ENCODE data around the gene JAZF1. TPM values are rescaled to one million over a fixed set of nuclear protein-coding genes. Genes with fewer than 3 reads are reported as not detected.

JAZF1 gene
- total RNA-seq, 1 donor from 2014 or later, result 3.9 TPM

DNA sequence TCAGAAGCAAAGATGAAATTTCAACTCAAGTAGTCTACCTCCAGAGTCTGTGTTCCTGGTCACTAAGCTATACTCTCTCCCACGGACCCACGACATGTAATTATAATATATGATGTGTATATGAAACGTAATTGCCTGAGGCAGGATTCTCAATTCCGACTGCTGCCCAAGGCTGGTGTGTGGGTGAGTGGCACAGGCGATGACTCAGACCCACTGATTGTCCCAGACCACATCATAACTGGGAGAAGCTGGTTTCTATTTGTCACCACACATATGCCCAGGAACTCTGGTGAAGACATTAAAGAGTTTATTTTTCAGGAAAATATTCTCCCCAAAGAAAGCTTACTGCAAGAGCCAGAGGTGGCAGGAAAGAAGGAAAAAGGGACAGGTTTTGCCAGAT, 219.3 kb downstream of the JAZF1 start:
- no peak for DNase-seq (ENCODE audit: low spot score)
- Mint-ChIP-seq H3K9me3 (no peaks in the 10 kb centered on the region), H3K36me3 (ENCODE audit: low read depth) (no peaks in the 10 kb centered on the region), H3K27me3 (ENCODE audit: low read depth) (peaks cover 37% of the 10 kb centered on the region), H3K4me3 (ENCODE audit: low read depth) (no peak overlapping the region), H3K27ac (no peak overlapping the region), H3K4me1 (ENCODE audit: low read depth) (no peaks in the 10 kb centered on the region)
- intact Hi-C loops (cut with micrococcal nuclease), result no loop called here

DNA sequence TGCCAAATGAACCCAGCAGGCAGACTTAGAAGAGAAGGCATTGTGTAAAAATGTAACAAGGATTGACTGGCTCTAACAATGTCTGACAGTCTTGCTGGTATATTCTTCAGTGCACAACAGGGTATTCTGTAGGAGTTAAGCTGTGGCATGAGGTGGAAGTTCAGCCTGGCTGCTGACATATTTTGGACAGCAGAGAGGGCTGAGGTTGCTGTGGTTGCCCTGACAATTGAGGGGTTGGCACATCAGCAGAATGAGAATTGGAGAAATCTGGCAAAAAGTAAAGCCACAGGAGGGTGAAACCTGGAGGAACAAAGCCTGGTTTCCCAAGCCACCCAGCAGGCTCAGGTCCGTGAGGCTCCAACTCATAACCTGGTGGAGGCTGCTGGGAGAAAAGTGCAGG, 220.2 kb downstream of the JAZF1 start:
- no peak for DNase-seq (ENCODE audit: low spot score)
- no peak overlapping the region for H3K4me3 Mint-ChIP-seq (ENCODE audit: low read depth)

DNA sequence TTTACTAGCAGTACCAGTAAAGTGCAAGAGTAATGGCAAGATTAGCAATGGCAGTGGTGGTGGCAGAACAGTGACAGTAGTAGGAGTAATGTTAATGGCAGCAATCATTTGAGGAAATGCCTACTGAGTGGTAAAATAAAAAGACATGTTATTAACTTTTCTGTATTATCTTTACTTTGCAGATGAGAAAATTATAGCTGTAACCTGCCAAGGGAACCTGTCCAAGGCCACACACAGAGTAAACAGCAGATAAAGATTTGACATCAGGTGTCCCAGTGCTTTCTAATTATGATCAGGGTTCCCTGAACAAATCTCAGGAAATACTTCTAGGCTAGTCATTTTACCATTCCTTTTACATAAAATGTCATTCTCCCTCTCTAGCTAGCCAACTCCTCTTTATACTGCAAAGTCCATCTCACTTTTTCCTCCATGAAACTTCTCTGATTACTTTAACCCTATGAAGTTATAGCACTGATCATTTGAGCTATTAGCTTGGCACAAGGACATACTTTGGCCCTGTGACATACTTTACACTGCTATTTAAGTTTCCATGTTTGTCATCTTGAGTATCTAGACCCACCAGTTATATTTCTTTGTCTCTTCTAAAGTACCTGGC, 221.6 kb downstream of the JAZF1 start:
- no peak for DNase-seq (ENCODE audit: low spot score)
- H3K4me3 Mint-ChIP-seq (ENCODE audit: low read depth), result no peak overlapping the region
- no peaks in the 10 kb centered on the region for H3K9me3 Mint-ChIP-seq
- H3K4me1 Mint-ChIP-seq (ENCODE audit: low read depth), result no peaks in the 10 kb centered on the region
- peaks cover 20% of the 10 kb centered on the region for H3K27me3 Mint-ChIP-seq (ENCODE audit: low read depth)
- no peak overlapping the region for H3K27ac Mint-ChIP-seq
- intact Hi-C loops (cut with micrococcal nuclease), result no loop called here
- H3K36me3 Mint-ChIP-seq (ENCODE audit: low read depth), result no peaks in the 10 kb centered on the region

More for the DNA sequence above, 220.2 kb downstream of the JAZF1 start:
- peaks cover 30% of the 10 kb centered on the region for H3K27me3 Mint-ChIP-seq (ENCODE audit: low read depth)
- H3K27ac Mint-ChIP-seq, result no peak overlapping the region
- intact Hi-C loops (cut with micrococcal nuclease), result no loop called here
- H3K36me3 Mint-ChIP-seq (ENCODE audit: low read depth), result no peaks in the 10 kb centered on the region
- no peaks in the 10 kb centered on the region for H3K9me3 Mint-ChIP-seq
- no peaks in the 10 kb centered on the region for H3K4me1 Mint-ChIP-seq (ENCODE audit: low read depth)

DNA sequence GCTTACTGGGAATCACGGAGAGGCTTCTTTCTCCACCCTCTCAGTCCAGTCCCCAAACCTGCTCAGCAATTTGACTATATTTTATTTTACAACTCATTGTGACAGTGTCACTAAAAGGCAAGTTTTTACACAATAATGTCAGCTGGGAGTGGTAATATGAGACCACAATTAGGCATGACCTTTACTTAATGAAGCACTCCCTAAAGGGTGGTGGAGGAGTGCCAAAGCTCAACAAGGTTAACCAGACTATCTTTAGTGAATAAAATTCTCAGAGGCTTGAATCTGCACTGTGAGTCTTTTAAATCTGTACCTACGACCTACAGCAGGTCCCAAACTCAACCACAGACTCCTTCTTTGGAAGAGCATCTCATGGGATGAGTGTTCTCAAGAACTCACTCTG, 225.0 kb downstream of the JAZF1 start:
- Mint-ChIP-seq H3K9me3 (no peaks in the 10 kb centered on the region), H3K27ac (no peak overlapping the region), H3K27me3 (ENCODE audit: low read depth) (peaks cover 11% of the 10 kb centered on the region), H3K4me1 (ENCODE audit: low read depth) (no peaks in the 10 kb centered on the region), H3K4me3 (ENCODE audit: low read depth) (no peak overlapping the region), H3K36me3 (ENCODE audit: low read depth) (no peaks in the 10 kb centered on the region)
- intact Hi-C loops (cut with micrococcal nuclease), result no loop called here
- no peak for DNase-seq (ENCODE audit: low spot score)

DNA sequence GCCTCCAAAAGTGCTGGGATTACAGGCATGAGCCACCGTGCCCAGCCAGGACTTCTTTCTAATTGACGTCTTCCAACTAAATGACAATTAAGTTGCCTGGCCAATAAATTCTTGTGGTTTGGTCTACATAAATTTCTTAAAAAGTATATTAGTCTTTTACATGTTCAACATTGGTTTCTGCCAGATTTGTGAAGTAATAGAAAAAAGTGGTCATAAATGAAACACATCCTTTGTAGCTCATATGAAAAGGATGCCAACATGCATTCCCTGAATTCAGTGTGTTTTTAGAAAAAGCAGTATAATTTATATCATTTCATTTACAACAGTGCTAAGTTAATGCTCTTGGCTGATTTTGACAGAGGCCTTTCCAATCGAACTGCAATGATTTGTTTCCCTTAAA, 225.6 kb downstream of the JAZF1 start:
- H3K36me3 Mint-ChIP-seq (ENCODE audit: low read depth), result no peaks in the 10 kb centered on the region
- H3K4me1 Mint-ChIP-seq (ENCODE audit: low read depth), result no peaks in the 10 kb centered on the region
- no peak overlapping the region for H3K4me3 Mint-ChIP-seq (ENCODE audit: low read depth)
- no peaks in the 10 kb centered on the region for H3K9me3 Mint-ChIP-seq
- intact Hi-C loops (cut with micrococcal nuclease), result no loop called here
- H3K27ac Mint-ChIP-seq, result no peak overlapping the region
- no peak for DNase-seq (ENCODE audit: low spot score)
- H3K27me3 Mint-ChIP-seq (ENCODE audit: low read depth), result peaks cover 8% of the 10 kb centered on the region

DNA sequence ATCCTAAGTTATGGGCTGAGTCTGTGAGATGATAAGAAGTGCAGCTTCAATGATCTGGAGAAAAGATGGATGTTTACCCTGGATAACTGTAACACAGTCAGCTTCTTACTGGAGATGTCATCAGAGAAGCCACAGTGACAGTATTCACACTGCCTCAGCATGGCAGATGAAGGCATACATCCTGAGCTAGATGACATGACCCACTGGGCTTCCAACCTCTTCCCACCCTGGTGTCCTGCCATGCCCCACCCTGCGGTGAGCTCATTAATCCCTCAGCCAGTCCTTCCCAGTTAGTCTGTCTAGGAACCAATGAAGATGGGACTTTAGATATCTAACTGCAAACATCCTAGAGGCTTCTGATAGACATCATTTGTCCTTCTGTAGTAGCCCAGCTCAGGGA, 226.8 kb downstream of the JAZF1 start:
- Mint-ChIP-seq H3K9me3 (no peaks in the 10 kb centered on the region), H3K4me1 (ENCODE audit: low read depth) (no peaks in the 10 kb centered on the region), H3K27me3 (ENCODE audit: low read depth) (peaks cover 9% of the 10 kb centered on the region), H3K27ac (no peak overlapping the region), H3K4me3 (ENCODE audit: low read depth) (no peak overlapping the region), H3K36me3 (ENCODE audit: low read depth) (no peaks in the 10 kb centered on the region)
- DNase-seq (ENCODE audit: low spot score), result no peak
- intact Hi-C loops (cut with micrococcal nuclease), result no loop called here

DNA sequence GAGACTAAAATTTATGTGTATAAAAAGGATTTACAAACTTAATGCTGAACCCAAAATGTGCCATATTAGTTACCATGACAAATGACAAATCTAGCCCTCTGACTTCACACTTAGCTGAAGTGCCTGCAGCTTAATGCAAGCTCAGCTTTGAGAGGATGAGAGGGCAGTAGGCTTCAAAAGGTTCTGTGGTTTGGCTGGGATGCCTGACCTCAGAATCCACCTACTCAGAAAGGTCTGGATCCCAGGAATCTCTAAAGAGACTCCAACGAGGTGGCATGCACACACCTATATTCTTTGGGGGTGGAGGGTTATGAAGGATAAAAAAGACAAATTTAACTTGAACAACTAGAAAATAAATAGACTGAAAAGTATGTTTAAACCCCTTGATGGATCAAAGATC, 227.2 kb downstream of the JAZF1 start:
- Mint-ChIP-seq H3K4me3 (ENCODE audit: low read depth) (no peak overlapping the region), H3K4me1 (ENCODE audit: low read depth) (no peaks in the 10 kb centered on the region), H3K36me3 (ENCODE audit: low read depth) (no peaks in the 10 kb centered on the region), H3K27ac (no peak overlapping the region), H3K27me3 (ENCODE audit: low read depth) (peaks cover 7% of the 10 kb centered on the region), H3K9me3 (no peaks in the 10 kb centered on the region)
- DNase-seq (ENCODE audit: low spot score), result no peak
- intact Hi-C loops (cut with micrococcal nuclease), result no loop called here

DNA sequence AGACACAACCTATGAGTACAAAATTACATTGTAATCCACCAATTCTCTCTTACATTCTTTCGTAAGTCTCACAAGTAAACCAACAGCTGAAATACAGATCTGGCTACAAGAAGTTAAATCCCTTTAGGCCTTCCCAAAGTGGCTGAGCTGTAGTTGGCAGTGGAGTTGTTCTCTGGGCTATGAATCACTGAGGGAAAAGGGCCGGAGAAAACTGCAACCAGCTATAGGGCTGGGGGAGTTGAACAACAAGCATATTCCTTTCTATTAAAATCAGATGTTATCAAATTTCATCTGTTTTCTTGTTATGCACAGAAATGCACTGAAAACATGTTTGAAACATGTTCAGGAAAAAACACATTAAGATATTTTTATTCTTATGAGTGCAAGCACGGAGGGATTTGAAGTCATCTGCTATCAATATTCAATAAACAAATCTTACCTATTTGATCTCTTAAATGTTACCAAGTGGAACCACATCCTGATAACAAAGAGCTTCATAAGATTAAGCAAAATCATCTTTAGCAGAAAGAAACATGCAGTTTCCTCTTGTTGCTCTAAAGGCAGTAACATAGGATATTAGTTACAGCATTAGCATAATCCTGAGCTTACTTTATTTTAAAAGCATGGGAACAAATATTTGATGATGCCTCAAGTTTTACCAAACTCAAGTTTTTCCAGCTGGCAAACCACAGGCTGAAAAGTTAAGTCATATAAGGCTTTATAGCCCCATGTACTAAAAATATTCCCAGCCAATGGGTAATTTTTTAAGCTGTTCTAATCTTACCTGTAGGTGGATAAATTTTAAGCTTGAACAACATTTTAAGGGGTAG, 227.9 kb downstream of the JAZF1 start:
- Mint-ChIP-seq H3K4me1 (ENCODE audit: low read depth) (no peaks in the 10 kb centered on the region), H3K9me3 (no peaks in the 10 kb centered on the region), H3K27ac (no peak overlapping the region), H3K36me3 (ENCODE audit: low read depth) (no peaks in the 10 kb centered on the region), H3K27me3 (ENCODE audit: low read depth) (peaks cover 7% of the 10 kb centered on the region), H3K4me3 (ENCODE audit: low read depth) (no peak overlapping the region)
- intact Hi-C loops (cut with micrococcal nuclease), result no loop called here
- no peak for DNase-seq (ENCODE audit: low spot score)

DNA sequence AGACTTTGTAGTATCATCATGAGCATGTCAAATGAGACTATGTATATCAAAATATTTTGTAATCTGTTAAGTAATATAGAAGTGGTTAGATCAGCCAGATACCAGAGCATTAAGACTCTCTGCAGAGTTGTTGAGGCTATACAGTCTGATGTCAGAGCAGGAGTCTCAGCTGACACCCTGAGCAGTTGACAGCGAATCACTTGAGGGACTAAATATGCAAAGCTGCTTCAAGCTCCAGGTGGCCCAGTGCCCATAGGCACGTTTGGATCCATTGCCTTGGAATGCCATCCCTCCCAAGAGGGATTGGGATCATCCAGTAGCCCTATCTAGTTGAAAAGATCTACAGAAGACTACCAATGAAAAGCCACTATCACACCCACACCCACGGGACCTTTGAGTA, 230.5 kb downstream of the JAZF1 start:
- no peaks in the 10 kb centered on the region for H3K9me3 Mint-ChIP-seq
- intact Hi-C loops (cut with micrococcal nuclease), result no loop called here
- H3K36me3 Mint-ChIP-seq (ENCODE audit: low read depth), result no peaks in the 10 kb centered on the region
- no peak overlapping the region for H3K4me3 Mint-ChIP-seq (ENCODE audit: low read depth)
- H3K27me3 Mint-ChIP-seq (ENCODE audit: low read depth), result peaks cover 6% of the 10 kb centered on the region
- DNase-seq (ENCODE audit: low spot score), result no peak
- H3K4me1 Mint-ChIP-seq (ENCODE audit: low read depth), result no peaks in the 10 kb centered on the region
- H3K27ac Mint-ChIP-seq, result no peak overlapping the region

DNA sequence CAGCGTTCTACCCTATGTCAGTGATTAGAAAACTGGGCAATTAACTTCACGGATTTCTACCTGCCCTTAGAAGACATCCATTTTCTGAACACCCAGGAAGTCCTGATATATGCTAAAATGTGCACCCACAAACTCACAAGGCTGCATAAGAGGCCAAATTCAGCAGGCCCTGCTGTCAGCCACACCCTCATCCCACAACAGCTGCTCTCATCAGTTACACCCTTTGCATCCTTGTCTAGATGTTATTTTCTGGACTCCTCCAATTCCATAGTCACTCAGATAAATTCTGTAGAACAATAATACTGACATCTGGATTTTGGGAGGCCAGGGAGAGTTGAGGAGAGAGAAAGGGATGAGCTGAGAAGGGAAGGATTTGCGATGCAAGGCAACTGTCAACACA, 231.7 kb downstream of the JAZF1 start:
- H3K27me3 Mint-ChIP-seq (ENCODE audit: low read depth), result peaks cover 6% of the 10 kb centered on the region
- no peak for DNase-seq (ENCODE audit: low spot score)
- H3K9me3 Mint-ChIP-seq, result no peaks in the 10 kb centered on the region
- intact Hi-C loops (cut with micrococcal nuclease), result no loop called here
- no peak overlapping the region for H3K27ac Mint-ChIP-seq
- H3K4me1 Mint-ChIP-seq (ENCODE audit: low read depth), result no peaks in the 10 kb centered on the region
- no peaks in the 10 kb centered on the region for H3K36me3 Mint-ChIP-seq (ENCODE audit: low read depth)
- no peak overlapping the region for H3K4me3 Mint-ChIP-seq (ENCODE audit: low read depth)

DNA sequence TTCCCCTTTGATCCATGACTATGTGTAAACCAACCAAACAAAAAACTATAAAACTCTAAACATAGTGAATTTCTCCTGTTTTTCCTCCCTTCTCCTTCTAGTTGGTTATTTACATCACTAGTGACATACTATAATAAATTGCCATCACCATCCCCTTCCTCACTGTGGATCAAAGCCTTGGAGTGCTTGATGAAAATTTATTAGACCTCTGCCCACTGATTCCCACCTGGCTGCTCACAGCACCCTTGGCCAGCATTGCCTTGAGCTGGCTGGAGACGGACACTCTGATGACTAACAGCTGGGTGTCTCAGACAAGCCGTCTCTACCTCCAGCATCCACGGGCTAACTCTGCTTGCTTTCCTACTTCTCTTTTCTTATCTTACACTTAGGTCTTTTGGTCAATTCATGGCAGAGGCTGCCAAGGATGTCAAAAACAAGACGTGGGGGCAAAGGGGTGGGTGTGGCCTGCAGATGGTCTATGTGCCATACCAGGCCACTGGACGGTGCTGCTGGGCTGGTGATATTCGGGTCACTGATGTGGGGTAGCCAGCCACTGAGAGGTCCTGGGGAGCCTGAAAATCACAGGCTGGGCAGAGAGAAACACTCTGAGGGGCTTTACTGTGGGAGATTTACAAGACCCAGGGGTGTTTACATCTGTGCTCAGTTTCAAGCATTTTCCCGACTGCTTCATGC, 232.9 kb downstream of the JAZF1 start:
- no peak for DNase-seq (ENCODE audit: low spot score)

DNA sequence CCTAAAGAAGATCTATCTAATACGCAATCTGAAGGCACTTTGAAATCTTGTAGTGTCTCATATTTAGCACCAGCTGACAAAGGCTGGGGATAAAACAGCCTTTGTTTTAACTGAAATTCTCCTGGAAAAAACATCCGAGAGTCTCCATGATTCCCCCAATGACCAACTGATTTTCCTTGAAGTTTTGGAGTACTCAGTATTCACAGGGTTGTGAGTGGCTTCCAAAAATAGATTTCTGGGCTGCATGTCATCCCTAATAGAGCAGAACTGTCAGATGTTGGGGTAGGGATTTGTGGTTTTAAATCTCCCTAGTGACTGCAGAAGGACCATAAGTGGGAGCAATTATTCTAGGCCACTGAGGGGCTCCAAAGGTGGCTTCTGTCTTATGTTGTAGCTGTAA, 234.2 kb downstream of the JAZF1 start:
- no peaks in the 10 kb centered on the region for H3K4me1 Mint-ChIP-seq (ENCODE audit: low read depth)
- intact Hi-C loops (cut with micrococcal nuclease), result no loop called here
- H3K27me3 Mint-ChIP-seq (ENCODE audit: low read depth), result peaks cover 6% of the 10 kb centered on the region
- no peak overlapping the region for H3K4me3 Mint-ChIP-seq (ENCODE audit: low read depth)
- no peaks in the 10 kb centered on the region for H3K36me3 Mint-ChIP-seq (ENCODE audit: low read depth)
- H3K27ac Mint-ChIP-seq, result no peak overlapping the region
- no peak for DNase-seq (ENCODE audit: low spot score)
- no peaks in the 10 kb centered on the region for H3K9me3 Mint-ChIP-seq

More for the DNA sequence above, 232.9 kb downstream of the JAZF1 start:
- intact Hi-C loops (cut with micrococcal nuclease), result no loop called here
- no peaks in the 10 kb centered on the region for H3K4me1 Mint-ChIP-seq (ENCODE audit: low read depth)
- no peaks in the 10 kb centered on the region for H3K36me3 Mint-ChIP-seq (ENCODE audit: low read depth)
- H3K4me3 Mint-ChIP-seq (ENCODE audit: low read depth), result no peak overlapping the region
- peaks cover 6% of the 10 kb centered on the region for H3K27me3 Mint-ChIP-seq (ENCODE audit: low read depth)
- H3K9me3 Mint-ChIP-seq, result no peaks in the 10 kb centered on the region
- H3K27ac Mint-ChIP-seq, result no peak overlapping the region
